Measurements from ENCODE around the gene LTBP1.

- TF ChIP-seq CTCF (IDR thresholded peaks at IDR 0.05; ENCODE audit: poor library complexity), result no peak
- no peak for TF ChIP-seq EZH2 (IDR thresholded peaks at IDR 0.05; ENCODE audit: borderline replicate concordance)
- no peak for TF ChIP-seq EZH2phosphoT487 (IDR thresholded peaks at IDR 0.05; ENCODE audit: low read depth, severe bottlenecking, unreplicated experiment)
Observed at GRCh38 chr2:33312355-33312754, 365.6 kb downstream of the LTBP1 start.

Data from hepatocyte (in vitro differentiated cells).